ENCODE results near the gene MBD5.

The MBD5 gene

GRCh38 chr2:148263890-148264289 is 243.0 kb downstream of the MBD5 start:
- no peak overlapping the region for H3K4me3 ChIP-seq (replicated peaks; ENCODE audit: low read depth, low read length)
- DNase-seq (ENCODE audit: low read depth) = no peak
- TF ChIP-seq, protein P1, sequence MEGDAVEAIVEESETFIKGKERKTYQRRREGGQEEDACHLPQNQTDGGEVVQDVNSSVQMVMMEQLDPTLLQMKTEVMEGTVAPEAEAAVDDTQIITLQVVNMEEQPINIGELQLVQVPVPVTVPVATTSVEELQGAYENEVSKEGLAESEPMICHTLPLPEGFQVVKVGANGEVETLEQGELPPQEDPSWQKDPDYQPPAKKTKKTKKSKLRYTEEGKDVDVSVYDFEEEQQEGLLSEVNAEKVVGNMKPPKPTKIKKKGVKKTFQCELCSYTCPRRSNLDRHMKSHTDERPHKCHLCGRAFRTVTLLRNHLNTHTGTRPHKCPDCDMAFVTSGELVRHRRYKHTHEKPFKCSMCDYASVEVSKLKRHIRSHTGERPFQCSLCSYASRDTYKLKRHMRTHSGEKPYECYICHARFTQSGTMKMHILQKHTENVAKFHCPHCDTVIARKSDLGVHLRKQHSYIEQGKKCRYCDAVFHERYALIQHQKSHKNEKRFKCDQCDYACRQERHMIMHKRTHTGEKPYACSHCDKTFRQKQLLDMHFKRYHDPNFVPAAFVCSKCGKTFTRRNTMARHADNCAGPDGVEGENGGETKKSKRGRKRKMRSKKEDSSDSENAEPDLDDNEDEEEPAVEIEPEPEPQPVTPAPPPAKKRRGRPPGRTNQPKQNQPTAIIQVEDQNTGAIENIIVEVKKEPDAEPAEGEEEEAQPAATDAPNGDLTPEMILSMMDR (IDR thresholded peaks at IDR 0.05; ENCODE audit: low read length, missing control alignments) = no peak

DNA sequence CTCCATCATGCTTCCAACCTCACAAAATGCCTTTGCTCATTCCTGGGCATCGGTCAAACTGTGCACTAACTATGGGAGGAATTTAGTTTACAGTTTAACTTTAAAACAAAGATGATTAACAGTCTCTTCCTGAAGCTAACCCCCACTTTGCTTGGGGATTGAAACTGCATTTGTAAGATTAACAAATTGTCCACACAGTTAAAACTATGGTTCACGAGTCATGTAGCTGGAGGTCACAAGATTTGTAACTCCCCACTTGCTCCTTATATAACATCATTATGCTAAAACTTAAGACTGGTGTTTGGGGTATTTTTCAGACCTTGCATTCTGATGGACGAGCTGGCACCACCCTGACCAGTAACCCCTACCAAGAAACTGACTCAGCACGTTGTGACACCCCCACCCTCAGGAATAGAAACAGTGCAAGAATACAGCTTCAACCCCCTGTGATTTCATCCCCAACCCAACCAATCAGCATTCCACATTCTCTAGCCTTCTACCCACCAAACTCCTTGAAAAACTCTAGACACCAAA is 252.3 kb downstream of the MBD5 start:
- no peak overlapping the region for H3K4me3 ChIP-seq (replicated peaks; ENCODE audit: low read depth, low read length)
- DNase-seq (ENCODE audit: low read depth) = no peak
- TF ChIP-seq, protein P1 (IDR thresholded peaks at IDR 0.05; ENCODE audit: low read length, missing control alignments) = no peak

DNA sequence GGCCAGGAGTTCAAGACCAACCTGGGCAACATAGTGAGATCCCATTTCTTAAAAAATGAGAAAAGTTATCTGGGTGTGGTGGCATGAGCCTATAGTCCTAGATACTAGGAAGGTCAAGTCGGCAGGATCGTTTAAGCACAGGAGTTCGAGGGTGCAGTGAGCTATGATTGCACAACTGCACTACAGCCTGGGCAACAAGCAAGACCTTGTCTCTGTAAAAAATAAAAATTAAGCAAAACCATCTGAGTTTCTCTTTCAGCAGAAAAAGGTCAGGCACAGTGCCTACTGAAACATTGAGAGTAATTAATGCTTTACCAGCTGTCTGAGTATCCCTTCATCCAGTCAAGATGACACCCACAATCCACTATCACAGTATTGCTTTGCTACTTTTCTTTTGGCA is 258.3 kb downstream of the MBD5 start:
- DNase-seq (ENCODE audit: low read depth) = no peak
- H3K4me3 ChIP-seq (replicated peaks; ENCODE audit: low read depth, low read length) = no peak overlapping the region
- TF ChIP-seq, protein P1 (IDR thresholded peaks at IDR 0.05; ENCODE audit: low read length, missing control alignments) = no peak

DNA sequence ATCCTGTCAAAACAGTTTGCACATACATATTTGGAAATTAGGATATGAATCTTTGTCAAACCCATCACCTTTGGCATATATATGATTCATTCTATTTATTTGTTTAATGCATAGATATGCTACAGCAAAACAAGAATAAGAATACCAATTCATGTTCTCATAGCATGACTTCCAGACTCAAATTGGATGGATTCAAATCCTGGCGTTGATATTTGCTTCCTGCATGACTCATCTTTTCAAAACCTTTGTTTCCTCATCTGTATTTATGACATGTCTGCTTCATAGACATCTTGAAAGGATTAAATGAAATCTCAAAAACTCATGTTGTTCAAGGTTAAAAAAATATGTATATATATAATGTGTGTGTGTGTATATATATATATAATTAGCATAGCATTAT is 261.3 kb downstream of the MBD5 start:
- H3K4me3 ChIP-seq (replicated peaks; ENCODE audit: low read depth, low read length) = no peak overlapping the region
- TF ChIP-seq, protein P1 (IDR thresholded peaks at IDR 0.05; ENCODE audit: low read length, missing control alignments) = no peak
- DNase-seq (ENCODE audit: low read depth) = peak; percentile 57

GRCh38 chr2:148292431-148292830 is 271.5 kb downstream of the MBD5 start:
- DNase-seq (ENCODE audit: low read depth) = no peak

GRCh38 chr2:148298196-148298595 is 277.3 kb downstream of the MBD5 start:
- peak; percentile 41 for DNase-seq (ENCODE audit: low read depth)
- TF ChIP-seq, protein P1 (IDR thresholded peaks at IDR 0.05; ENCODE audit: low read length, missing control alignments) = no peak
- no peak overlapping the region for H3K4me3 ChIP-seq (replicated peaks; ENCODE audit: low read depth, low read length)

More at GRCh38 chr2:148292431-148292830, 271.5 kb downstream of the MBD5 start:
- no peak overlapping the region for H3K4me3 ChIP-seq (replicated peaks; ENCODE audit: low read depth, low read length)
- TF ChIP-seq, protein P1 (IDR thresholded peaks at IDR 0.05; ENCODE audit: low read length, missing control alignments) = no peak

GRCh38 chr2:148299616-148300015 is 278.7 kb downstream of the MBD5 start:
- no peak overlapping the region for H3K4me3 ChIP-seq (replicated peaks; ENCODE audit: low read depth, low read length)
- no peak for DNase-seq (ENCODE audit: low read depth)
- TF ChIP-seq, protein P1 (IDR thresholded peaks at IDR 0.05; ENCODE audit: low read length, missing control alignments) = no peak
